Cerebellar nuclear complex (tissue), 1 donor: ENCODE results near the gene EVA1B.

Source experiments
- DNase-seq, 2 experiments: peaks; one replicate each; lab custom pipeline; 2025; lab: John Stamatoyannopoulos, UW

The EVA1B gene

DNA sequence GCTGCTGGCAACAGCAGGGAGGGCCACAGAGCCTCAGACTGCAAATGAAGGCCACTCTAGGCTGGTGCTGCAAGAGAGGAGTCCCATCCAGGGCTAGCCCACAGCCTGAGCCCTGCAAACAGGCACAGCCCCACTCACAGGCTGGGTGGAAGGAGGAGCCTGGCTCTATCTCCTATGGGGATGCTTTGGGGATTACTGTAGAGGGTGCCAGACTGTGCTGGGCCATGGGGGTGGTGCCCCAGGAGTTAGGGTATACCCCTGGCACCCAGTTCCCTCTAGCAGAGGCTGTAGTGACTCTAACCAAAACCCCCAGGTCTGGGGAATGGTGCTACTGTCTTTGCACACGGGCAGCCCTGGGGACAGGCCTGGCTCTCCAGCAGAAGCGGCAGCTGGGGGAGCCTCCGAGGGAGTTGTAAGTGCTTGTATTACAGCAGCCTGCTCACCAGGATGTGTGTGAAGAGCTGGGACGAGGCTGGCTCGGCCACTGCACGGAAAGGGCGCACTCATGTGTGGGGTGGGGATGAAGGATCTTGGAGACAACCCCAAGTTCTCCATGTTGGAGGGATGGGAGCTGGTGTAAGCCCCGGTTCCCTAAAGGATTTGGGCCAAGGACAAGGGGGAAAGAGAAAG is 23.4 kb upstream of the EVA1B start:
- no peak for DNase-seq

- DNase-seq, result no peak
Observed at GRCh38 chr1:36345353-36345752, 21.9 kb upstream of the EVA1B start.

- no peak for DNase-seq
Observed at GRCh38 chr1:36344395-36344680, 20.9 kb upstream of the EVA1B start.

DNA sequence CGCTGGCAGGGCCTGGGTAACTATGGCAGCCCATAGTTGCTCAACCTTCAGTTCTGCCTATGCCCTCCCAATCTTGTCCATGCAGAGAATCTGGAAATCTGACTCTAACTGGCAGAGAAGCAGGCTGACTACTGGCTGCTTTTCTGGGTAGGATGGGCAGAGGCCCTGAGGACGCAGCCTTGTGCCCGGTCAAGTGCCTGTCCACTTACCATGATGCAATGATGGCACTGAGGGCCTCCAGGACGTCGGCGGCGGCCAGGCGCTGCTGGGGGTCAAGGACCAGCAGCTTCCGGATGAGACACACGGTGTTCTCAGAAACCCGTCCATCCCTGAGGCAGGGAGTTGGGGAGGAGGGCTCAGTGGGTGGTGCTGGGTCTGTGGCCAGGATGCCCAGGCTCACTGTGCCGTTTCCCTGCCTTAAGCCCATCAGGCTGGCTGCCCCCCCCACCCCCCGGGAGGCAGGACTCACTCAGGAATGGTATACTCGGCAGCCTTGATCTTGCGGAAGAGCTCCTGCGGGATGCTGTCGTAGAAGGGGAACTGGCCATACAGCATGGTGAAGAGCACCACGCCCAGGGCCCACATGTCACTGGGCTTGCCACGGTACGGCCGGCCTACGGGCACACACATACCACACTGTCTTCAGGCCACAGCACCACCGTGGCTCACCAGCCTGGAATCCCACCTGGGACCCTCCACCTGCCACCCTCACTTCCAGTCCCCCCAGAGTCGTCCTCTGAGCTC is 20.4 kb upstream of the EVA1B start:
- no peak for DNase-seq

DNA sequence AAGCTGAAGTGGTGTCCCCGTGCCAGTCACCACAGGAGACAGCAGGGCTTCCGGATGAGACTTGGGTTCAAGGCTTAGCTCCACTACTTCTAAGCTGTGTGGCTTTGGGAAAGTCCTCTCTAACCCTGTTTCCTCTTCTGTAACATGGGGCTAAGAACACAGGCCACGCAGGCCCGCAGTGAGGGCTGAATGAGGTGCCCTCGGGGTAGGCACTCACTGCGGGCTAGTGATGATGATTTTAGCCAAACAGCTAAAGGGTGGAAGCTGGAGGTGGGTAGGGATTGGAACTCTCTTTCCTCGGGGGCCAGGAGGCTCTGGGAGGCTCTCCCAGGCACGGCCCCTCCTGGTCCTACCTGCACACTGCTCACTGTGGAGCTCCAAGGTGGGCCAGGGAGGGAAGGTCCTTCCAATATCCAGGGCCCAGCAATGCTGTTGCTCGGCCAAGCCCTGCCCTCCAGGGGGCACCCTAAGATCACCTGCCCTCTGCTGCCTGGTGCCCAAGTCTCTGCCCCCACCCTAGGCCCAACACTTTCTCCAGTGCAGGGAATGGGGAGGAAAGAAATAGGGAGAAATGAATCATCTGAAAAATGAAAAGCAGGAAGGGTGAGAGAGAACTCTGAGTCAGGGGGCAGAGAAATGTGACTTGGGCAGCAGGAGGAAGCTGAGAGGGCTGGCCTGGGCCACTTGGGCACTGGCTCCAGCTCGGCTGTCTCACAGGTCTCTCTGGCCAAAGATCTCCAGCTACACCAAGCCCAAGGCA is 19.2 kb upstream of the EVA1B start:
- no peak for DNase-seq

DNA sequence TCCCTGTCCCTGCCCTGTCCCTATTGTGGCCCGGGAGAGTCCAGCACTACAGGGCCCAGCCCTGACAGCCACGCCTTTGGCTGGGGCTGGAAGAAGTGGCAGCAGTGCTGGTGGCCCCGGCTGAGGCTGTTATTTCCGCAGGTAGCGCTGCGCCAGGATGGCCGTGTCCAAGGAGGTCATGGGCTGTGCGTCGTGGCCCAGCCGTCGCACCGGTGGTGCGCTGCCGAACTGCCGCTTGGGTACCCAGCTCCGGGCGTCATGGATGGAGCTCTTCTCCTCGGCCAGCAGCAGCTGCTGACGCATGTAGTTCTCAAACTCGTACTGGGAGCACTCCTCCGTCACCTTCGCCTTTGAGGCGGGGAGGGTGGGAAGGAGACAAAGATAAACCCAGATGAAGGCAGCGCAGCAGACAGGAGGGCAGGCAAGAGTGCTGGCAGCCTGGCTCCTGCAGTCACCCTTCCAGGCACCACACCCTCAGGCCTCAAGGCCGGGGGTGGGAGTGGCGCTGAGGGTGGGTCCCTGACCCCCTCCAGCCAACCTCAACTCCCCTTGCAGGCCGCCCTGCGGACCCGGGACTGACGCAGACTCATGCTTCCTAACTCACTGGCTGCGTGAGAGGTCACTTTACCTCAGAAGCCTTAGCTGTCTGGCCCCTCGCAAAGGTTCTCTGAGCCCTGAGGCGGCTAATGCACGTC is 18.3 kb upstream of the EVA1B start:
- DNase-seq, result no peak

GRCh38 chr1:36339615-36340014 is 16.2 kb upstream of the EVA1B start:
- no peak for DNase-seq

DNA sequence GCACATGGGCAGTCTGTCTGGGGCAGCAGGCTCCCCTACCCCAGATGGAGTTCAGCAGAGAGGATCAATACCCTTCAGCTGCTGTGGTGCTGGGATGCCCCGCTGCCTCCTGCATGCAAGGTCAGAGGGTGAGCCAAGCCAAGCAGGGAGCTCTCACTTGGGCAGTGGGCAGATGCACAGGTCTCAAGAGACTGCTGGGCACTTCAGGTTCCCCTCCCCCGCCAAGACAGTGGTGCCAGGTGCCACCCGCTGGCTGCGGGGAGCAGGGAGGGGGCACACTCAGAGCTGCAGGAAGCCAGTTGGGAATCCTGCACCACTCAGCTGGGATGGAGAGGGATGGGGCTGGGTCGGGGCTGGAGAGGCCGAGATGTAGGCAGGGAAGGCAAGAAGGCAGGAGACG is 15.8 kb upstream of the EVA1B start:
- no peak for DNase-seq

- no peak for DNase-seq
Observed at GRCh38 chr1:36337830-36338229, 14.4 kb upstream of the EVA1B start.

GRCh38 chr1:36330940-36331339 is 7.5 kb upstream of the EVA1B start:
- DNase-seq, result no peak

GRCh38 chr1:36329817-36330216 is 6.4 kb upstream of the EVA1B start:
- DNase-seq, result no peak

DNA sequence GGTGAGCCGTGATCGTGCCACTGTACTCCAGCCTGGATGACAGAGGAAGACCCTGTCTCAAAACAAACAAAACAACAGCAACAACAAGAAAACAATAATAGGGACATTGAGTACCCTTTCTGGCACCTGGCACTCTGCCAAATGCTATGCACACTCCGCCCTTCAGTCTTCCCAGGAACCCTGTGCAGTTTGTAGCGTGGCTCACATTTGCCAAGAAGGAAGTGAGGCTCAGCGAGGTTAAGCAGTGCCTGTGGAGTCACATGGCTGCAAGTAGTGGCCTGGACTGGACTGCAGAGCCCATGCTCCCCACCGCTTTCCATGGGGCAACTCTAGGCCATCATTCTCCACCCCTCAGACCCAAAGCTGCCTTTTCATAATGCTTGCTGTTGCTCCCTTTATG is 5.3 kb upstream of the EVA1B start:
- no peak for DNase-seq

DNA sequence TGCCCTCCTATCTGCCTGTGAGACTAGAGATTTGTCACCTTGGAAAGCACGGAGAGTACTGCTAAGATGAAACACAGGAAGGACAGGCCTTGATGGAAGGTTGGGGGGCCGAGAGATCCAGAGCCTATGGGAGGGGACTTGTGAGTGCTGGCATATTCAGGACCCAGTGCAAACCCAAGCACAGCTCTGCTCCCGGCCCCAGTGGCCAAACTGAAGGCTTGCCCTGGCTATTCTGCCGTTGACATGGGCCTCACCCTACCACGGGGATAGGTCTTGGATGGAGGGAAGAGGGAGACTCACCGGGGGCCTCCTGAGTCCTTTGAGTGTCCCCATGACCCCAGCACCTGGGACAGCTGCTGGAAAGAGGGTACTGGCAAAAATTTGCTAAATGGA is 4.6 kb upstream of the EVA1B start:
- no peak for DNase-seq

GRCh38 chr1:36327421-36328087 is 4.1 kb upstream of the EVA1B start:
- DNase-seq, result no peak

DNA sequence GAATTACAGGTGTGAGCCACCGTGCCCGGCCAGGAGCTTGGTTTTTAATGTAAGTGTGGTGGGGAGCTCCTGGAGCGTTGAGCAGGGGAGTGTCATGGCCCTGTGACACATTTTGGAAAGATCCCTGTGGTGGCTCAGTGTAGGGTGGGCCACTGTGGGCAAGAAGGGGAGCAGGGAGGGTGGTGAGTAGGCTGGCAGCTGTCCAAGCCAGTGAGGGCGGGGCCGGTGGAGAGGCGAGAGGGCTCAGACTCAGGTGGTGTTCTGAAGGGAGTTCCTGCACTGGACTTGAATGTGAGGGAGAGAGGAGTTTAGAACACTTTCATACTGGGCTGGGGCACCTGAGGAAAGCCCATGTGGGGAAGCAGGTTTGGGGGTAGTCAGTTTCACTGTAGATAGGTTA is 3.1 kb upstream of the EVA1B start:
- DNase-seq, result no peak

DNA sequence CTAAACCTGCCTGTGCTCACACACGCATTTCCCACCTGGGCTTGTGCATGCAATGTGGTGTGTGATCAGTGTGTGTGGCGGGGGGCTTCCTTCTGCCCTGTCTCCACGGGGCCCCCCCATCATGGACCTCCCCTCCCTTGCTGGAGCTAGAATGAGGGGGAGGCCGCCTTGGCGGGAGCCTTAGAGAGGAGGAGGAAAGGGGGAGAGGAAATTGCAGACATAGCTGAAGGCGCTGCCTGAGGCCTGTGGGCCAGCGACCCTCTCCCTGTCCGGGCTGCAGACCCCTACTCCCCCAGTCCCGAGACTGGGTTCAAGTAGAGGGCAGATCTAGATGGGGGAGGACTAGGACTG is 883 bp upstream of the EVA1B start:
- no peak for DNase-seq

GRCh38 chr1:36322786-36323635 is 434 bp downstream of the EVA1B start:
- DNase-seq, result no peak

DNA sequence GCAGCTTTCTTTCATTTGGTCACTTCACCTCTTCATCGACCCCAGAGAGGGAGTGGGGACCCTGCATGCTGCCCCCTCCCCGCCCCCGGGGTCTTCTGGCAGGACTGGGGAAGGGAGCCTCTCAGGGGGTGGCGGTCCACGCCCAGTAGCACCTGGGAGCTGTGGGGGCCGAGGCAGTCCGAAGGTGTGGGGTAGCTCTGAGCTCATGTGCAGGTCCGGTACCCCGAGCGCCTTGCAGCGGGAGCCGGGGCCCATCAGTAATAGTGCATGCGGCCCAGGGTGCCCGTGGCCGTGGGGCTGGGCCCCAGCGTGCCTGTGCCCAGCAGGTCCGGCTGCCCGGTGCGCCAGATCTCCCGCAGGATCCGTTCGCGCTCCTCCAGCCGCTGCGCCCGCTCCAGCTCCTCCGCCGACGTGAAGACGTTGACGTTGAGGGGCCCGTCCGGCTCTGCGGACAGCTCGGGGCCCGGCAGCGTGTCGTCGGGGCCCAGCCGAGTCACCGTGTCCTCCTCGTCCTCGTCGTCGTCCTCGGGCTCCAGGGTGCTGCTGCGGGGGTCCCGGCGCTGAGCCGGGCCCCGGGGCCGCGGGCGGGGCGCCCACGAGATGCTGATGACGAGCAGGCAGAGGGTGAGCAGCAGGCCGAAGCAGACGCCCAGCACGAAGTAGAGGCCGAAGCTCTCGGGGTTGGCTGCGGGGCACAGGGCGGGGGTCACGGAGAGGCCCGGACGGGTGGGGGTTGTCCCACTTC is 1.2 kb downstream of the EVA1B start:
- DNase-seq, result no peak

- DNase-seq, result no peak
Observed at GRCh38 chr1:36321119-36321951, 2.1 kb downstream of the EVA1B start.

DNA sequence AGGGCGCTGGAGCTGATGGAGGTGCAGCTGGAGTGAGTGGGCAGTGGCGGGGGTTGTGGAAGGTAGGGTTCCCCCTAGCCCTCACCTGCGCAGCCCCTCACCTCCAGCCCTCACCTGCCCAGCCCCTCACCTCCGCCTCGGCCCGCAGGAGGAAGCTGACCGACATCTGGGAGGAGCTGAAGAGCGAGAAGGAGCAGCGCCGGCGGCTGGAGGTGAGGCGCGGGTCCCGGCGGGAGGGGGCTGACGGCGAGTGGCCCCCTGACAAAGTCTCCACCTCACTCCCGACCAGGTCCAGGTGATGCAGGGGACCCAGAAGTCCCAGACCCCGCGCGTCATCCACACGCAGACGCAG is 2.7 kb downstream of the EVA1B start:
- no peak for DNase-seq
